Right renal cortex interstitium (tissue), 3 donors: Measurements from ENCODE around the gene PKIB. TPM values are rescaled to one million over a fixed set of nuclear protein-coding genes. Genes with fewer than 3 reads are reported as not detected.
"Not testable (repeated sequence)": the region's sequence is repeated elsewhere in the genome, so short reads cannot be mapped to it uniquely, and the experiment has no call there.

Experiments used
- DNase-seq, 3 donors: peaks; one replicate each; pipeline ENCODE4 v3.0.0-alpha.2; 2013; ENCODE audit warnings: low read depth in 3 of 3, low spot score in 2 of 3
- polyA plus RNA-seq, 3 donors: library from polyadenylated mRNA; unstranded; fragments of 120-200 nt; gene quantifications; one replicate each; pipeline ENCODE4 v1.2.1, GENCODE V29; 2013; ENCODE audit not compliant: insufficient read length in 3 of 3

Gene PKIB
- polyA plus RNA-seq, 3 donors: 1.7 to 2.0 (median 1.8) TPM

DNA sequence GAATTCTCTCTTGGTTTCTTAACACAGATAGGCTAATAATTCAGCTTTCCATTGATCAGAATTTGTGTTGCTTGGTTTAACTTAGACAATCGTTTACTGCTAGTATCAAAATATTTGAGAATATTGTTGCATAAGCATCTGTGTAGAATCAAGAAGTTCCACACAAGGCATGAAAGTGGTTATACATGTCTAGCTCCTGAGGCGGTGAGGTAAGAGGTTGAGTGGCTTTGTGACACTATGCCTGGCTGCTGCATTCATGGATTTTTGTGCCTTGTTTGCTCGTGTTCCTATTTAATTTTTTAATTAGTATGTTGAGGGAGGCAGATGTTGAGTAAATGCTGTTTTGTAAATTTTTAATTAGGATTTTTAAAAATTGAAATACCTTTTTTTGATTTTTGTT is 10.2 kb downstream of the PKIB start:
- DNase-seq: no peak

DNA sequence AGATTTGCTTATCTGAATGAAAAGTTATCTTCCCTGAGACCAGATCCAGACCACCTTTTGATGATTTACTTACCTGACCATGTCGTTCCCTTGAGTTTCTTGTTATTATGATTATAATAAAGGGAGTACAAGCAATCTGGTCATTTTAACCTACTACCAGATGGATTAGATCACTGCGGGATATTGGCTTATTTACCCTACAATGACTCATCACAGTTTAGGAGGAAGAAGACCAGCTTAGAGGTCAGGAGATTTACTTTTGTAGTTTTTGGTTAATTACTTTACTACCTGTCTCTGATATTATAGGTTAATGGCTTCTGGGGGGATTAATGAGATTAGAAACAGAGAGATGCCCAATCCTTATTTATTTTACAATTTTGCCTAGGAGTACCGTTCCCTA is 10.7 kb downstream of the PKIB start:
- no peak for DNase-seq

DNA sequence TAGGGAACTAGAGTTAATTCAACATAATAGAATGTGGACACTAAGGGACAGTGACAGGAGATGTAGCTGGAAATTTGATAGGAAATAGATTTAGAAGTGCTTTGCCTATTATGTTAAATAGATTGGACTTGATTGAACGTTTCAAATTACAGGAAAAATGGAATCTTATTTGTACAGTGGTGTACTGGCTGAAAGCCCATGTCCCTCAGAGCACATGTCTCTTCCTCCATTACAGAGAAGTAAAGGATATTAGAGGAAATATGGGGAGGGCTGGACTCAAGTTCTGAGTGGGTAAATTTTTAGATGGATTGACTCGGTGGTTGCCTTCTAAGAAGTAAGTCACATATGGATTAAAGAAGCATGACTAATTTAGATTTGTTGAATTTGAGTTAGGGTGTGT is 11.4 kb downstream of the PKIB start:
- DNase-seq: no peak

DNA sequence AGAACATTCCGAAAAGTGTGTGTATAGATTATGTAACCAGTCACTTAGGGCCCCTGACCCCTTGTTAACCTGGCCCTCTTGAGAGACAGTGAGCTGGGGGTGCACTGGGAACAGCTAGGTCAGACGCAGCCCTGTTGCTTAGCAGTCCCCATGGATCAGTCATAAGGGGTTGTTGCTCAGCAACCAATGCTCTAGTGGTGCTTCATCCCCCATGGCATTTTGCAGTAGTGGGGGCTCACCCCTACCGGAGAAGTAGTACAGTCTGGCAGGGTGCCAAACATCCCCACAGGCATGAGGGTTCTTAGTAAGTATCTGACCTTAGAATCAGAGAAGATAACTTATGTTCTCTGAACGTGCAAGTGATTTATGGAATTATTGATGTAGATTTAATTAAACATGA is 12.3 kb downstream of the PKIB start:
- no peak for DNase-seq

DNA sequence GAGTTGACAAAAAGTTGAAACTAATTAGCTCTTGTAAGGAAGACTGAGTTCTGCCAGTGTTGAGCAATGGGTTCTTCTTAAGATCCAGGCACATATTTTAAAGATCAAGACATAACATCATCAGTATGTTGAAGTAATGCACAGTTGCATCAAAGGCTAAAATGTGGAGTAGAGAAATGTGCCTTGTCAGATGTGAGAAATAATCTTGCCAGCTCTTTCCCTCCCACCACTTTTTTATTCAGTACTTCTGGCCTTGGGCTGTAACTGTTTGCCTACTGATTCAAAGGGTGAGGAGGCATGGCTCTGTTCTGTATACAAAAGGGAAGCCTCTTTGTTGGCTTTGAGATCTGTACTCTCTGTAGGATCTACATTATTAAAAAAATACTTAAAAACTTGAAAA is 13.1 kb downstream of the PKIB start:
- no peak for DNase-seq

DNA sequence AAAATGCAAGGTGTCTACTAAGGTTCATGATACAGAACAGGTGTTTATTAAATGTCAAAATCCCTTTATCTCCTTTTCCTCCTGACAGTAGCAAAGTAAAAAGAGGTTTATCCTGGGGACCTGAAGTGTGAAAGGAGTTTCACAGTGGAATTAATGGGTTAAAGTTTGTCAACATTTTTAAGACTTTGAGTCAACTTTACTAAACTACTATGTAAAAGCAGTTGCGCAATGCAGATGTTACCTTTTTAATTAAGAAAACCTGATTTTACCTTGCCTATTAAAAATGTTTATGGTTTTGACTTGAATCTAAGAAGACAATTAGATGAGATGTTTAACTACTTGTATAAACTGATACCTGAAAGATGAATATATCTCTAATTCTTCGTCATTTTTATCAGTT is 14.6 kb downstream of the PKIB start:
- no peak for DNase-seq

DNA sequence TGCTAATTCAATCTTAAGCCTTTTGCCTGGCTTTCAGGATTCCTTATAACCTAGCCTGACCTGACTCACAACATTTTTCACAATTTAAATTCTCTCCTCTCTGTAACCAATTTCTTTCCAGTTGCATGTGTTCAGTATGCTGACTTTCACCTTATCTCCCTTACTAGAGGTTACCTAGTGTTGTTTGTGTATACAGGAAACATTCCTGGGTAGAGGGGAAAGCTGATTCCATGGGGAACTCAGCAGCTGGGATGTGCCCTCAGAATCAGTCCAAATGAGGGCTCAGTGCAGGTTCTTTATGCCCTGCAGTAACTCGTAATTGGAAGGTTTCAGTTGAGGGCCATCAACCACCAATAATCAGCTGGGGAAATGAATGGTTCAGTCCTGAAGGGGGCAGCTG is 18.5 kb downstream of the PKIB start:
- DNase-seq: no peak

DNA sequence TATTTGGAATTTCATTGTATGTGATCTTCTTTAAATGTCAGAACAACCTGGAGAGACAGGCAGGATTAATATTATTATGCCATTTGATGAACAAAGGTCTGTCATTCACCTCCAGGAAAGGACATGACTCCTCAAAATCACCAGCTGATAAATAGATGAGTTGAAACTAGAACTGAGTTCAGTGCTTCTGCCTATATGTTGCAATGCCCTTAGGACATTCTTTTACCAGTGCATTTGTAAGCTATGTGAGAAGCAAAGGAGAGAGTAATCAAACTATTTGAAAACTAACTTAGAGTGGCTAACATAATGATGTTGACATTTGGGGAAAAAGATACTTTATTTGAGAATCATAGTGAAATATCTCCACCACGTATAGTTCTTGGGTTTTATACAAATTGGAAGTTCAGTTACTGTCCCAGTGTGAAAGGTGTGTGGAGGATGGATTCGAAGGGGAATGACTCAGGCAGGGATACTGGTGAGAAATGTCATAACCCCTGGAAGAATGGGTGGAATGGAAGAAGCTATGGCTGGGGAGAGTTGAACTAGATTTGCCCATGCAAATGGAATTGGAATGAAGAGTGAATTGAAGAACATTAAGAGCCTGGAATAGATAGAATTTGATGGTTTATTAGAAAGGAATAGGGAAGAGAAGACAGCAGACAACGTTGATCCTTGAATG is 21.5 kb downstream of the PKIB start:
- DNase-seq: no peak

DNA sequence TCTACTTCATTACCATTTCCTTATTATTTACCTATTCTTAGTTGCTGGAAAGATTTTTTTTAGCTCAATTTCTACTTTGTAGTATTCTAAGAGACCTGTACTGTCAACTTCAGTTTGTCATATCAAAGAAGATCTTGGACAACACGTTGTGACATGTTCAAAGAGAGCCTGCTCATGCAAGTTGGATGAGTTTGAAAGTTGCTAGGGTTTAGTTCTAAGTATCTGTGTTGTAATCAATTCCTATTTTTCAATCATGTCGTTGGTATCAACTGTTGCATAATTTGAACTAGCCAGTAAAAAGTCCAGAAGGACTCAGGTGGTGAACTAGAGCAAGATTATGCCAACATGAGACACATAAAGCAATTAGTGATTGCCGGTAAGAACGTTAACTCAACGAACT is 30.2 kb downstream of the PKIB start:
- no peak for DNase-seq

DNA sequence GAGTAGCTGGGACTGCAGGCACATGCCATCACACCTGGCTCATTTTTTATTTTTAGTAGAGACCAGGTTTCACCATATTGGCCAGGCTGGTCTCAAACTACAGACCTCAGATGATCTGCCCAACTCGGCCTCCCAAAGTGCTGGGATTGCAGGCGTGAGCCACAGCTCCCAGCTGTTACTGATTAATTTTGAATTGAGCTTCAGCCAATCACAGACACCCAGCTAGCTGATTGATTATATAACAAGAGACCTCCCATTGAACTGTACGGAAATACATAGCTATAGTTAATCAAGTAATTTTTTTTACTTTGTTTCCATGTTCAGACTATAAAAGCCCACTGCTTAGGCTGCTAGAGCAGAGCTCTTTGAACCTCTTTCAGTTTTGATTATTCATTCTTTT is 31.6 kb downstream of the PKIB start:
- DNase-seq: no peak

DNA sequence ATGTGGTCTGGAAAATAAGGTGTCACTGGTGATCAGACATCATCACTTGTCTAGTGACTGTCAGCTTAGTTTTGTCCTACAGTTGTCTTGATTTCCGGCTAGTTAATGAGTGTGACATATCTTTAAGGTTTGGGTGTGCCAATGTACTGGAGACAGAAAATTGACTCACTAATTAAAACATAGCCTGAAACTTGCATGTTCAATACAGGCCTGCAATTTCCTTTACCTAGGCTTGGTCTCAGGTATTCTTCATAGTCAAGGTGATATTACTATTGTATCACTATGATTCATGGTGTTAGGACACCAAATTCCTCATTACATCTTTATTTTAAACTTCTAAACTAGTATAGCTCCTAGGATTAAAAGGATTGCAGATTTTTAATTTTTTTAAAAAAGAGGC is 32.4 kb downstream of the PKIB start:
- not testable (repeated sequence) for DNase-seq

DNA sequence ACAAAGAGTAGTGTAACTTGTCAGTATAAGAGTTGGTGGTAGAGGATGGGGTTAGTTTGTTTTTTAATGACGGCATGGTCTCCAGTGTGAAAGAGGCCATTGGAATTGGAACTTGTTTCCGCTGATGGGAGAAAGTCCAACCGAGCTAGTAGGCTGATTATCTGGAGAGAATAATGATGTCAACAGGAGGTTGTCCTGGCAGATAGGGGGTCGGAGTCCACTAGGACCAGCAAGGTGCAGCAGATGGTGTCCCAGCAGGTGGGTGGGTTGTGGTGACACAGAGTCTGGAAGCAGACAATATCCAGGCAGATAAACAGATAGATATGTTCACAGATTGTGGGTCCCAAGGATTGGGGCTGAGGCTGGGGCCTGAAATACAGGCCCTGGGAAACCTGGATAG is 35.1 kb downstream of the PKIB start:
- DNase-seq: no peak

DNA sequence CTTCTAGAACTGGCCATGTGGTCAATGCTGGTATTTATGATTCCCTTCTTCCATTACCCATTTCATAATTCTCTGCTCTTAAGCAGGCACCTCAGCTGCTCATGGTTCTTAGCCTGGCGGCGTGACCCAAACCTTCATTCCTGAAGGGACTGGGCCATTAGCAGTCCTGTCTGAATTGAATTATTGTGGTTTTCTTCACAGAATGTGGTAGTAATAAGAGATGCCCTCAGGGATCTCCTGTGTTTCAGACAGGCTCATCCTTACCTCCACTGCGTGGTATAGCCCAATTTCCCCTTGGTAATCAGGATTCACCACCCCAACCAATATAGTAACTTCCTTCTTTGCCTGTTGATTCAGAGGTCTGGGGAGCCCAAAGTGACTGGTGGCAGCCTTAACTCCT is 37.6 kb downstream of the PKIB start:
- DNase-seq: no peak

DNA sequence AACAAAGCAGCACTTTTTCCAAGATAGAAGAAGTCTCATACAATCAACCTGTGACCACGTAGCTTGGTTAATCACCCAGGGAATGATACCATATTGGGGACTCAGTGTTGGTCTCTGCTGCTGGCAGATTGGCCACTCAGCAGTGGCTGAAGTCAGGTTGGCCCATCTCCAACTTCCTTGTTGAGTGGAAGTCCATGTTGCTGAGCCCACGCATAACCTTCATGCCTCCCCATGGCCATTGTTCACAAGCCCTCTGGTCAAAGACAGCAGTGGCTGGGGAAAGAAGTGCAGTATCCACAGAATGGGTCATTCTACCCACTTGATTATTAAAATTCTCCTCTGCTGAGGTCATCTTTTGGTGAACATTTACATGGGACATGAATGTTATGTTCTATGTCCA is 38.5 kb downstream of the PKIB start:
- no peak for DNase-seq

DNA sequence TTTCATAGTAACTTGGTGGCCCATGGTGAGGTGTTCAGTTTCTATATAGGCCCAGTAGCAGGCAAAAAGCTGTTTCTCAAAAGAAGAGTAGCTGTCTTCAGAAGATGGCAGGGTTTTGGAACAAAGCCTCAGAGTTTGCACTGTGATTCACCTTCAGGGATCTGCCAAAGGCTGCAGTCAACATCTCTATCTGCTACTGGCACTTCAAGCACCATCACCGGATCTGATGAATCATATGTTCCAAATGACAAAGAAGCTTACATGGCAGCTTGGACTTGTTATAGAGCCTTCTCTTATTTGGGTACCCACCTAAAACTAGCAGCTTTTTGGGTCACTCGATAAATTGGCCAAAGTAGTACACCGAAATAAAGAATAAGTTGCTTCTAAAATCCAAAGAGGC is 39.5 kb downstream of the PKIB start:
- DNase-seq: no peak

DNA sequence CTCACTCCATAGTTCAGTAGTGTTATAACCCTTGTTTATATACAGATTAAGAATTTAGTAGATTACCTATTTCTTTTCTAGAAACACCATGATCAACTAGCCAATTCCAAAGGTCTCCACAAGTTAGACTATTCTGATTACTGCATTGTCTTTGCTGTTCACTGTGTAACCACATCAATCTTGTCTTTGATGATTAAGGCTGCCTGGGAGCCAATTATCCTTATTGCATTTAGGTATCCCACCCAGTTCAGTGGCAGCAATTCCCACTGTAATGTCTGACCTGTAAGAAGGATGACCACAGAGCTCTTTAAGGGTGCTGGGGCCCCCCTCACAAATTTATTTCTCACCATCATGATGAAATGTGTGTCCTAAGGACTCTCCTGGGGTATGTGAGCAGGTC is 40.2 kb downstream of the PKIB start:
- DNase-seq: no peak

DNA sequence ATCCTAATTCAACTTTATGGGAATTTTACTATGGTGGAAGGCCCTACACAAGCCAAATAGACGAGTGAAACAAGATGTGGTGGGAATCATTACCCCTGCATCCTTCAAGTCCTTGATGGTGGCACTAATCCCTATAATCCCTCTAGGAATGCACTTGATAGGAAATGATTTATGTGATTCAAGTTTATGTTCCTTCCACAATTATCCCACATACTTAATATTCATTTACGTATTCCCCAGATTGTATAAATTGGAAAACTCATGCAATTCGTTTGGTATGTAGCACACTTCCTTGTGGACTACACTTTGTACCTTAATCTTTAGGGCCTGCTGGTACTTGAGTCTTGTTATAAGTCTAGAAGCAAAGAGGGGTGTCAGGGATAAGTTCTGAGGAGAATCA is 40.8 kb downstream of the PKIB start:
- no peak for DNase-seq

DNA sequence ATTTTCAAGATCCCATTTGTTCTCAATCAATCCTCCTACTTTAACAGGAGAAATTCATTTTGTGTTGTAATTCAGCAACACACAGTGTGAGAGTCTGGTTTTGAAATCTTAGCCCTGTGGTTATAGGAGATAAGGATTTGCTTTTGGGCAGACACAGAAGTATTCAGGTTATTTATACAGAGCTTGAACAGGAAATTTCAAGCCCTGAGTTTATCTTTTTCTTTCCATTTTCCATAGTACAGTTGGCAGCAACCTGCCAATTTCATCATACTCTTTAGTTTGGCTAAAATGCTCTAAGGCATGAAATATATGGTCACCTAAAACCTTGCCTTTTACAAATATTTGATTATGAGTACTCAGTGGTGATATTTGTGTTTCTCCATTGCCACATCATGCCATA is 41.4 kb downstream of the PKIB start:
- no peak for DNase-seq

DNA sequence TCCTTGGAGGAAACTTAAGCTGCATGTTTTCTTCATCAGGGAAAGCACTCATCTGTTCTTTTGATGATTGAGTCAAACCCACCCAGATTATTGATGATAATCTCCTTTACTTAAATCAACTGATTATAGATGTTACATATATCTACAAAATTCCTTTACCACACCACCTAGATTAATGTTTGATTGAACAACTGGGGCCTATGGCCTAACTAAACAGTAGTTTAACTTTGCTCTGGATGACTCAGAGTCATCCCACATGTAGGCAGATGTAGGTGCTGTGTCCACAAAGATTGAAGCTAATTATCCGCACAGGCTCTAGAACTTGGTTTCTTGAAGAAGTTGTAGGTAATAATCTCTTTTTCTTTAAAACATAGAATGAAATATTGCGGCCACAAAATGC is 42.2 kb downstream of the PKIB start:
- no peak for DNase-seq

DNA sequence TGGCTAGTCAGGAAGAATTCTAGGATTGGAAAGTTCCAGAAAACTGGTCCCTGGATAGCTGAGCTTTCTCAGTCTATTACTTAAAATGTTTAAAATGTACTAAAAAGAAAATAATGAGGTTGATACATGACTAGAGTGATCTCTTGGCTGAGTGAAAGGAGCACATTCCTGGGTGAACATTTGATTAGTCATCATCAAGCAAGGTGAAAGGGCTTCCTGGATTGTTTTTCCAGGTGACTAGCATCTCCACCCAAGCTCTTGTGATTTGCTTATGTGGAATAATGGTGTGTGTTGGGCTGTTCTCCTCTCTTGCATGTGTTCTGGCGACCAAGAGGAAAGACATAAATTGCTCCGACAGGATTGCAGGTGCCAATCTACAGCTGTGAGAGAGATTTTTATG is 42.9 kb downstream of the PKIB start:
- DNase-seq: no peak

DNA sequence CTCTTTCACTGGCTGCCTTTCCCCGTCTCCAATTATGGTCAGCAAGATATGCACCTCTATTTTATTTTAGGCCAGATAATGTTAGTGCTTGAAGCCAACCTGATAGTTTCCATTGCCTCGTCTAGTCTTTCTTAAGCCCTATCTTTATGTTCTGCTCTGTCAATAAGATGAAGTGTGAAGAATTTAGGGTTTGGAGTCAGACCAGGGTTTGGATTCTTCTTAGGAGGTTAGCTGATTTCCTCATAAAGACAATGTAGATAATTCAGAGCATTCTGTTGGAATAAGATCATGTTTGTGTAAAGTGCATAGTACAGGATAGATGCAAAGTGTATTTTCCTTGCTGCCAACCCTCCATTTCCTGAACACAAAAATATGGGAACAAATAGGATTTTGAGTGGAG is 43.8 kb downstream of the PKIB start:
- DNase-seq: no peak

DNA sequence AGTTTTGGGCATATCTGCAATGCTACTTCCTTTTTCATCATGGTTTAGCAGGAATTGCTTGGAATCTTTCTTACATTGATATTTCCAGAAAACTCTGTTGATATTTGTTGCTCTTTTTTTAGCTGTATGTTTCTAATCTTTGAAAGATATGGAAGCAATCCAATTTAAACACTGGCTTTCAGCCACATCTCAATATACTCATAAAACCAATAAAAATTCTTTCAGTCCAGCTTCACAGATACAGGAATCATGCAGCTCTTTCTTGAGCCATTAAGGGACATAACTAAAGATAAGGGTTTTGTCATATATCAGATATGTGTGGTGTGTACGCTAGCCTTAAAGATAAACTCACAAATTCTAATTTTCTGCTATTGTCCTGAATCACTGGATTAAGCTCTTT is 47.4 kb downstream of the PKIB start:
- no peak for DNase-seq

DNA sequence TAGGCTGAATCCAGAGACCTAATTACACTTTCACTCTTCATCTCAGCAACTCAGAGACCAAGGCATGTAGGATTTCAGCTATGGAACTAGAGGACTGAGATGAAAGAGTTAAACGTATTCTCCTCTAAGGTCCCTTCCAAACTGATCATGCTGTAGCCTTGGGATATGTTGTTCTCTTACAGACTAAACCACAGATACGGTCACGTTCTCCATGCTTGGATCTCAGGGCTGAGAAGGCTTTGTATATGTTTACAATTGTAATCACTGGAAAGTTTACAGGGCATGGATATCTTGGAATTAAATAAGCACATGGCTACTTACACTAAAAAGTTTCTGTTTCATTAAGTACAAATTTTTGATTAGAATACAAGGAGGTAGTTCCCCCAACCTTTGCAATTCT is 50.1 kb downstream of the PKIB start:
- no peak for DNase-seq
